ENCODE measurements around the gene CACNA2D3.

Gene CACNA2D3

DNA sequence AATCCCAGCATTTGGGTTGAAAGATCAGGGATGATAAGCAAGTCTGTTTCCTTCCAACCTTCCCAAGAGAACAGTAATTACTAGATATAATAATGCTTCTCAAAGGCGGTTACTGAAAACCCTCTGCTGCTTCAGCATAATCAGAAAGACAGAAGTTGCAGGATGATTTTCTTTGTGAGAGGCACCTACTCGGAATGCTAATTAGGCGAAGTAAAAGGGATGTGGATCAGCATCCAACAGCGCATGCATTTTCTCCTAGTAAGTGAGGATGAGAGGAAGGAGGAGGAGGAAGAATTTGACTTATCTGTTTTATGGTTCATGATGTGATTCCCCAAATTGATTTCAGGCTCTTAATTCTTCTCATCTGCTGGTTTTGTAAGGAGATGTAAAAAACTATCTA is 118.0 kb downstream of the CACNA2D3 start:
- TF ChIP-seq, protein P1, sequence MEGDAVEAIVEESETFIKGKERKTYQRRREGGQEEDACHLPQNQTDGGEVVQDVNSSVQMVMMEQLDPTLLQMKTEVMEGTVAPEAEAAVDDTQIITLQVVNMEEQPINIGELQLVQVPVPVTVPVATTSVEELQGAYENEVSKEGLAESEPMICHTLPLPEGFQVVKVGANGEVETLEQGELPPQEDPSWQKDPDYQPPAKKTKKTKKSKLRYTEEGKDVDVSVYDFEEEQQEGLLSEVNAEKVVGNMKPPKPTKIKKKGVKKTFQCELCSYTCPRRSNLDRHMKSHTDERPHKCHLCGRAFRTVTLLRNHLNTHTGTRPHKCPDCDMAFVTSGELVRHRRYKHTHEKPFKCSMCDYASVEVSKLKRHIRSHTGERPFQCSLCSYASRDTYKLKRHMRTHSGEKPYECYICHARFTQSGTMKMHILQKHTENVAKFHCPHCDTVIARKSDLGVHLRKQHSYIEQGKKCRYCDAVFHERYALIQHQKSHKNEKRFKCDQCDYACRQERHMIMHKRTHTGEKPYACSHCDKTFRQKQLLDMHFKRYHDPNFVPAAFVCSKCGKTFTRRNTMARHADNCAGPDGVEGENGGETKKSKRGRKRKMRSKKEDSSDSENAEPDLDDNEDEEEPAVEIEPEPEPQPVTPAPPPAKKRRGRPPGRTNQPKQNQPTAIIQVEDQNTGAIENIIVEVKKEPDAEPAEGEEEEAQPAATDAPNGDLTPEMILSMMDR (IDR thresholded peaks at IDR 0.05) = no peak

GRCh38 chr3:54243056-54243931 is 120.9 kb downstream of the CACNA2D3 start:
- TF ChIP-seq, protein P1 (IDR thresholded peaks at IDR 0.05) = no peak

GRCh38 chr3:54243960-54244682 is 121.8 kb downstream of the CACNA2D3 start:
- TF ChIP-seq, protein P1 (IDR thresholded peaks at IDR 0.05) = no peak

DNA sequence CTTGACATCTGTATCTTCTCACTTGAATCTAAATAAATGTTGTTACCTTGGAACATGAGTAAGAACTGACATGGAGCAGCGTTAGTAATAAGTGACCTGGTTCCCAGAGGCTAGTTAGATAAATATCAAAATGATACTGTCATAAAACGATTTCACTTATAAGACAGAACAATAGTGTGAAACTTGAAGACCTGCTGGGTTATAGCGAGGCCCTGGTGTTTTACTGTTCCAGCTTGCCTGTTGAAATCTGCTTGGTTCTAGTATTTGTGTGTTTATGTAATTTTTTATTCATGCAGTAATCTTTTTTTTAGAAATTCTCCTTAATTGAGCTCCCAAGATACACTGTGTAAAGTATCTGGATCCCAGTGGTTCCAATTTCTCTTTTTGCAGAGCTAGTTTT is 129.4 kb downstream of the CACNA2D3 start:
- TF ChIP-seq, protein P1 (IDR thresholded peaks at IDR 0.05) = no peak

- TF ChIP-seq, protein P1 (IDR thresholded peaks at IDR 0.05) = no peak
Observed at GRCh38 chr3:54257125-54257720, 134.9 kb downstream of the CACNA2D3 start.

DNA sequence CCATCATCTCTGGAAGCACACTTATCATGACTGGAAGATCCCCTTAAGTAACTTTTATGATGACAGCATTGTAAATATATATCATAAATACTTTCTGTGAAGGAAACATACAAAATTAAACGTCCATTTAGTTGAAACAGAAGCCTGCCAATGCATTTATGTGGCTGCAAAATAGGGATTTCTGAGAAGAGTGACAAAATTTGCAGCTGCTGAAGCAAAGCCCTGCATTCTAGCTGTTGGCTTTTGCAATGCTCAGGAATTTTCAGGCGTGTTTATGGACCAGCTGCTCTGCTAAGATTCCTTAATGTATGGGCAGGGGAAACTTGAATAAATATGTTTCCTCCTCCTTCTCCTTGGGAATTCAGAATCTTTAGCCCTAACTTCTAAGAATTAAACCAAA is 137.3 kb downstream of the CACNA2D3 start:
- TF ChIP-seq, protein P1 (IDR thresholded peaks at IDR 0.05) = no peak

- TF ChIP-seq, protein P1 (IDR thresholded peaks at IDR 0.05) = no peak
Observed at GRCh38 chr3:54261141-54261540, 138.8 kb downstream of the CACNA2D3 start.

Data from LNCAP (cell line).